ENCODE results near the gene RASA4B.
"Not testable (repeated sequence)": the region's sequence is repeated elsewhere in the genome, so short reads cannot be mapped to it uniquely, and the experiment has no call there.

Gene RASA4B

GRCh38 chr7:102455596-102455995, 62.0 kb downstream of the RASA4B start:
- DNase-seq (ENCODE audit: extremely low read depth in 1 of 2, low read depth in 1 of 2) = no peak

- not testable (repeated sequence) for DNase-seq (ENCODE audit: extremely low read depth in 1 of 2, low read depth in 1 of 2)
These were observed 62.6 kb downstream of the RASA4B start for GRCh38 chr7:102454932-102455331.

- no peak for DNase-seq (ENCODE audit: extremely low read depth in 1 of 2, low read depth in 1 of 2)
These were observed 63.1 kb downstream of the RASA4B start for GRCh38 chr7:102454468-102454867.

GRCh38 chr7:102453319-102453718, 64.3 kb downstream of the RASA4B start:
- DNase-seq (ENCODE audit: extremely low read depth in 1 of 2, low read depth in 1 of 2) = no peak

GRCh38 chr7:102452451-102452850, 65.1 kb downstream of the RASA4B start:
- no peak for DNase-seq (ENCODE audit: extremely low read depth in 1 of 2, low read depth in 1 of 2)

DNA sequence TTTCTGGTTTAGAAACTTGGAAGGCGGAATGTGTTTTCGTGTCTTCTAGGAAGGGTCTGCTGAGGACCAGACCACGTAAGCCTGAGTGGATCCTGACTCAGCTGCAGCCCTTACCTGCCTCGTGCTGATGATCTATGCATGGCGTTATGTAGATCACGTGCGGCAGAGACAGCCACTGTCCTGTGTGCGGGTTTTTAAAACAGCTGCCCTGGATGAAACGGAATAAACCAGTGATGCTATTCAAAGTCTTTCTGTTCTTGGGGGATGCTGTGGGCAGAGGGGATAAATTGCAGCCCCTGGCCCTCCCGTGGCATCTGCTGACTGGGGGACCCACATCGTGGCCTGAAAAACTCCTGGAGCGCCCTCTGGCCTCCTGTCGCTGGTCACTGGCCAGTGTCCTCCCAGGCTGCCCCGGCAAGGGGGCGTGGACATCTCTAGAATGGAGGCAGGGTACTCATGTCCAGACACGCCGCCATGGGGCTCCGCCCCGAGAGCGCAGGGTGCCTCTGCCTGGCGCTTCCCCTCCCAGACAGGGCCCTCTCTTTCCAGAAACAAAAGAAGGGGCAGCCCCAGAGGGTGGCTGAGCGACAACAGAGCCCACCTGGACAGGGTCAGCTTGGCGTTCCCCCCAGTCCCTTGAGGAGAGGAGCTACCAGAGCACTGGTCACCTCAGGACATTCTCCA, 66.1 kb downstream of the RASA4B start:
- no peak for DNase-seq (ENCODE audit: extremely low read depth in 1 of 2, low read depth in 1 of 2)

- no peak for DNase-seq (ENCODE audit: extremely low read depth in 1 of 2, low read depth in 1 of 2)
These were observed 67.3 kb downstream of the RASA4B start for GRCh38 chr7:102450242-102450641.

DNA sequence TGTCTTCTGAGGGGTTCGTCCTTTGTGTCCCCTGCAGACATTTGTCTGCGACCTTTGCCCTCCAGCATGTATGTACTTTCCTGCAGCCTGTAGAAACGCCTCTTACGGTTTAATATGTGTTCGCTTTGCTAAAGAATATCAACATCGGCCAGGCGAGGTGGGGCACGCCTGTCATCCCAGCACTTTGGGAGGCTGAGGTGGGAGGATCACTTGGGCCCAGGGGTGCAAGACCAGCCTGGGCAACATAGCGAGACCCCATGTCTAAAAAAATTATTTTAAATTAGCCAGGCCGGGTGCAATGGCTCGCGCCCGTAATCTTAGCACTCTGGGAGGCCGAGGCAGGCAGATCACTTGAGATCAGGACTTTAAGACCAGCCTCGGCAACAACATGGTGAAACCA, 68.4 kb downstream of the RASA4B start:
- no peak for DNase-seq (ENCODE audit: extremely low read depth in 1 of 2, low read depth in 1 of 2)

DNA sequence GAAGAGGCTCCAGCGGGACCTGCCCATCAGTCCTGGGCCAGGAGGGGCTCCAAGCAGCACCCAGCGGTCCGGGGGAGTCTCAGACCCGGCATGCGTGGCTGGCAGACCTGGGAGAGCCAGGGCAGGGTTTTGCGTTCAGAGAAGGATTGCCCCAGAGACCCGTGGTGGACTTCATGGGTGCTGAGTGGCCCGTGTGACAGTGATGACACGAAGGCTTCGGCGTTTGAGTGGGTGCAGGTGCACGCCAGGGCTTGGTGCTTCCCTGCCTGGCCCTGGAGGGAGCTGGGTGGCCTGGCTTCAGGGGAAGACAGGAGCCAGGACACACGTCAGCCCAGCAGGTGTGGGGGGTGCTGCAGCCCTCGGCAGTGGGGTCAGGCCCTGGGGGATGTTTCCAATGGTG, 70.3 kb downstream of the RASA4B start:
- DNase-seq (ENCODE audit: extremely low read depth in 1 of 2, low read depth in 1 of 2) = no peak

DNA sequence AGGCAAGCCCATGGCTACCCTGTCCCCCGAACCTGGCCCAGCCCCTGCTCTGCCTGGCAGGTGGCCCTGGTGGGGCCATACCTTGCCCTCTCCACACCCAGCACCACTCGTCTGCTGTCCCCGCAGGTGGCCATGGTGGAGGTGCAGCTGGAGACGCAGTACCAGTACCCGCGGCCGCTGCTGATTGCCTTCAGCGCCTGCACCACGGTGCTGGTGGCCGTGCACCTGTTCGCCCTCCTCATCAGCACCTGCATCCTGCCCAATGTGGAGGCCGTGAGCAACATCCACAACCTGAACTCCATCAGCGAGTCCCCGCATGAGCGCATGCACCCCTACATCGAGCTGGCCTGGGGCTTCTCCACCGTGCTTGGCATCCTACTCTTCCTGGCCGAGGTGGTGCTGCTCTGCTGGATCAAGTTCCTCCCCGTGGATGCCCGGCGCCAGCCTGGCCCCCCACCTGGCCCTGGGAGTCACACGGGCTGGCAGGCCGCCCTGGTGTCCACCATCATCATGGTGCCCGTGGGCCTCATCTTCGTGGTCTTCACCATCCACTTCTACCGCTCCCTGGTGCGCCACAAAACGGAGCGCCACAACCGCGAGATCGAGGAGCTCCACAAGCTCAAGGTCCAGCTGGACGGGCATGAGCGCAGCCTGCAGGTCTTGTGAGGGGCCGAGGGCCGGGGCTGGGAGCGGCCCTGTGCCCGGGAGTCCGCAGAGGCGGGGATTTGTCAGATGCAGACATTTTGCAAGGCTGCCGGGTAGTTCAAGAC, 71.0 kb downstream of the RASA4B start:
- DNase-seq (ENCODE audit: extremely low read depth in 1 of 2, low read depth in 1 of 2) = no peak

GRCh38 chr7:102445674-102446071, 71.9 kb downstream of the RASA4B start:
- DNase-seq (ENCODE audit: extremely low read depth in 1 of 2, low read depth in 1 of 2) = no peak

DNA sequence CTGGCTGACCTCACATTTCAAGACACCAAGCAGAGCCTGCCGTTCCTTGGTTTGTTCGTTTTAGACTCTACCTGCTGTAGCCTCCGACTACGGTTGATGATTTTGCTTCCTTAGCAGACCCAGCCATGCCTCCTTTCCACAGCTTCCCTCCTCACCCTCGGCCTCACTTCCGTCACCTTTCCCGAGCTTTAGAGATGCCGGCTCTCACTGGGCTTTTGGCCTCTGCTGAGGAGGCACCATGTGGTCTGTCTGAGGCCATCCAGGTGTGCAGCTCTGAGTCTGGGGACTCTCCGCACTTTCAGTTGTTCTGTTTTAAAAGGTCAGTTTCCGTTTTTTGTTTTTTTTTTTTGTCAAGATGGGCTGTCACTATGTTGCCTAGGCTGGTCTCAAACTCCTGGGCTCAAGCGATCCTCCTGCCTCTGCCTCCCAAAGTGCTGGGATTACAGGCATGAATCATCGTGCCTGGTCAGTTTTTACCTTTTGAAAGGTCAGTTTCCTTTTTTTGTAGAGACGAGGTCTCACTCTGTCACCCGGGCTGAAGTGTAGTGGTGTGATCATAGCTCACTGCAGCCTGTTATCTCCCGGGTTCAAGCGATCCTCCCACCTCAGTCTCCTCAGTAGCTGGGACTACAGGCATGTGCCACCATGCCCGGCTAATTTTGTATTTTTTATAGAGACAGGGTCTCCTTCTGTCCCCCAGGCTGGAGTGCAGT, 72.5 kb downstream of the RASA4B start:
- DNase-seq (ENCODE audit: extremely low read depth in 1 of 2, low read depth in 1 of 2) = no peak

DNA sequence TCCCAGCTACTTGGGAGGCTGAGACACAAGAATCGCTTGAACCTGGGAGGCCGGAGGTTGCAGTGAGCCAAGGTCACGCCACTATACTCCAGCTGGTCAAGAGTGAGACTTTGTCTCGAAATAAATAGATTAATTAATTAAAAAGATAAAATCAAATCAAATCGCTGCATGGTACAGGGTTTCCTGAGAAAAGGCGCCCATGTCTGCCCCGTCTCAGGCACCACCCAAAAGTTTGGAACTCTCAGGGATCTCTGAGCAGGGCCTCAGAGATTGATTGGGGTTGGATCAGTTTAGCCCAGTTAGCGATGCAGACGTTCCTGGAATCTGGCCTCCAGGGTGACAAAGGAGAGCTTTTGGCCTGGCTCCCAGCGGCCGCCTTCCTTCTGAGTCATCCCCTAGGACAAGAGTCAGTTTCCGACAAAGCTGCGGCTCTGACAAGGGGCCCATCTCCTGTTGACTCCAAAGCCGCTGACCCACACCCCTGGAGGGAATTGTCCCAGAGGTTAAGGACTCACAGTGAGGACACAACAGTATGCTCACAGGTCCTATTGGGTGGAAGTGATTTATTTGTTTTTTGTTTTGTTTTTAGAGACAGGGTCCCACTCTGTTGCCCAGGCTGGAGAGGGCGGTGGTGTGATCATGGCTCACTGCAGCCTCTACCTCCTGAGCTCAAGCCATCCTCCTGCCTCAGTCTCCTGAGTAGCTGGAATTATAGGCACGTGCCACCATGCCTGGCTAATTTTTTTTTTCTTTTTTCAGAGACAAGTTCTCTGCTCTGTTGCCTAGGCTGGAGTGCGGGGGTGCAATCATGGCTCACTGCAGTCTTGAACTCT, 77.4 kb downstream of the RASA4B start:
- no peak for DNase-seq (ENCODE audit: extremely low read depth in 1 of 2, low read depth in 1 of 2)

DNA sequence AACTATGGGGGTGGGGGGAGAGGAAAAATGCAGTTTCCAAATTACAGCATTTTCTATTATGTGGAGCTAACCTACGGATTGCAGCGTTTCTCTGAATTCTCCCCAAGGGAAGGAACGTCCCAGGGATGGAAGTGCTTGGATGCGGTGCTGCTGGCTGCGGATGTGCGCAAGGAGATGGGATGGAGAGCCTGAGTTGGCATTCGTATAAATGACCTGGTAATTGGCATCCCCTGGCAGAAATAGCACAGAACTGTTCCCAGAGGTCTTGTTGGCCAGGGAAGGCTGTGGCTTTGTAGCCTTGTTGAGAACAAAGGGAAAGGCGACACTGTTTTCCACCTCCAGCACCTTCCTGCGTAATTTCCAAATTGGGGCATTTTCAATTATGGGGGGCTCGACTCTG, 81.5 kb downstream of the RASA4B start:
- DNase-seq (ENCODE audit: extremely low read depth in 1 of 2, low read depth in 1 of 2) = no peak

DNA sequence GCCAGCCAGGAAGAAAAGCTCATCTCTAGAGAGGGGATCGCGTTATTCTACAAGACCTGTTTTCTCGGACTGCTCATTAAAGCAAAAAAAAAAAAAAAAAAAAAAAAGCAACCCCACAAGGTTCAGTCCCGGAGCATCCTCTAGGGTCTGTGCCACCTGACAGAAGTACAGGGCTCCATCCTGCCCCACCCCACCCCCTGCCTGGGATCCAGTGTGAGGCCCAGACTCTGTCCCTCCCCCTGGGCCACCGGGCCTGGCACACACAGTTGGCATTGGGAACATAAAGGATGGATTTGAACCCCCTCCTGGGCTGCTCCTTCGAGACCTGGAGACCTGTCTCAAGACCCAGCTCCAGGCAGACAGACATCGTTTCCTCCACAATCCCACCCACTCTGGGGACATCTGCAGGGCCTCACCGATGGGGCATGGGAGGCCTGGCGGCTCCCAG, 83.5 kb downstream of the RASA4B start:
- no peak for DNase-seq (ENCODE audit: extremely low read depth in 1 of 2, low read depth in 1 of 2)

GRCh38 chr7:102433219-102434038, 84.1 kb downstream of the RASA4B start, which contains the start of gene ORAI2:
TSS of gene ORAI2 (plus strand) at chr7:102433575. CDS start at chr7:102438957, 5,382 bp downstream.
- DNase-seq (ENCODE audit: extremely low read depth in 1 of 2, low read depth in 1 of 2) = peak; percentile 71 to 79

All from stimulated activated CD8-positive, alpha-beta memory T cell treated with anti-CD3 and anti-CD28 coated beads, Interleukin-7, amount 100 ng/mL, for 48 hours (primary cell).